ENCODE data around the gene MED7. TPM values are rescaled to one million over a fixed set of nuclear protein-coding genes. Genes with fewer than 3 reads are reported as not detected.
"Not testable (repeated sequence)": the region's sequence is repeated elsewhere in the genome, so short reads cannot be mapped to it uniquely, and the experiment has no call there.

MED7 gene
- total and polyA plus RNA-seq, 2 of the 13 experiments (the other 11 are each of a cell fraction or from before 2014, with no cell fraction given), result 9.2 to 9.4 TPM

GRCh38 chr5:157186309-157187045 lies 43.8 kb upstream of the MED7 start:
- CTCF ChIA-PET (ENCODE audit: low intra/inter-chr PET ratio, low total read pairs), result no interaction called here
- BruUV-seq (replicated peaks), result no TSS peak
- TF ChIP-seq TBL1XR1 (IDR thresholded peaks at IDR 0.05; ENCODE audit: borderline replicate concordance, low read length, partially characterized antibody) (no peak), LRRFIP1 (CRISPR knock-in tag; conservative IDR thresholded peaks at IDR 0.05) (no peak), ZNF350 (CRISPR knock-in tag; IDR thresholded peaks at IDR 0.05; ENCODE audit: borderline replicate concordance, low read depth) (no peak), HDAC1 (CRISPR knock-in tag; IDR thresholded peaks at IDR 0.05) (no peak)

GRCh38 chr5:157185122-157185521 lies 42.5 kb upstream of the MED7 start:
- H2AFZ ChIP-seq (ENCODE audit: low read length); intact Hi-C loops (cut with micrococcal nuclease; ENCODE audit: unreplicated experiment); H3K36me3 ChIP-seq (replicated peaks in 1 of 2; ENCODE audit: control insufficient read depth in 1 of 2, insufficient read depth in 2 of 2, low read length in 2 of 2); H3K9ac ChIP-seq (ENCODE audit: insufficient read depth, low read depth, low read length); DNase-seq (ENCODE audit: low spot score); H4K20me1 ChIP-seq (ENCODE audit: insufficient read depth, low read length); BruUV-seq (replicated peaks); CTCF ChIA-PET (ENCODE audit: low intra/inter-chr PET ratio, low total read pairs); H3K79me2 ChIP-seq (ENCODE audit: insufficient read depth, low read length); POLR2A ChIA-PET; H3K27me3 ChIP-seq (ENCODE audit: control insufficient read depth in 1 of 2, insufficient read depth in 2 of 2, low read length in 2 of 2); in situ Hi-C loops (cut with HindIII; ENCODE audit: extremely low pct_ligation_motif_present, low pct_unique_long_range_greater_than_20kb); FAIRE-seq; ATAC-seq; H3K27ac ChIP-seq (ENCODE audit: extremely low read length, insufficient read depth, low read length); H3K4me2 ChIP-seq (ENCODE audit: low read depth, low read length); H3K4me1 ChIP-seq (ENCODE audit: insufficient read depth, low read length); H3K4me3 ChIP-seq (replicated peaks in 1 of 3; ENCODE audit: insufficient read depth in 1 of 3, low read depth in 2 of 3, low read length in 3 of 3); H3K9me3 ChIP-seq (ENCODE audit: low read length): not testable (repeated sequence)
- 47% methylated on average over 6 of the region's 6 CpGs for WGBS (ENCODE audit: low lambda C conversion rate)

More at GRCh38 chr5:157186309-157187045, 43.8 kb upstream of the MED7 start:
- in situ Hi-C loops (cut with HindIII; ENCODE audit: extremely low pct_ligation_motif_present, low pct_unique_long_range_greater_than_20kb), result no loop called here
- H4K20me1 ChIP-seq (ENCODE audit: insufficient read depth, low read length), result no peaks in the 10 kb centered on the region
- no peak overlapping the region for H3K27ac ChIP-seq (ENCODE audit: extremely low read length, insufficient read depth, low read length)
- POLR2A ChIA-PET, result no interaction called here
- H3K79me2 ChIP-seq (ENCODE audit: insufficient read depth, low read length), result no peaks in the 10 kb centered on the region
- no peak for DNase-seq (ENCODE audit: low spot score)
- H3K9ac ChIP-seq (ENCODE audit: insufficient read depth, low read depth, low read length), result no peak overlapping the region
- intact Hi-C loops (cut with micrococcal nuclease; ENCODE audit: unreplicated experiment), result no loop called here
- no peak for FAIRE-seq
- ATAC-seq, result no peak
- H3K27me3 ChIP-seq (ENCODE audit: control insufficient read depth in 1 of 2, insufficient read depth in 2 of 2, low read length in 2 of 2), result peaks cover 2 to 9% of the 10 kb centered on the region in 2 experiments; a peak in 2 of 5 replicates
- H3K4me1 ChIP-seq (ENCODE audit: insufficient read depth, low read length), result no peaks in the 10 kb centered on the region
- no peaks in the 10 kb centered on the region for H3K36me3 ChIP-seq (replicated peaks in 1 of 2; ENCODE audit: control insufficient read depth in 1 of 2, insufficient read depth in 2 of 2, low read length in 2 of 2)
- 13% methylated on average over 12 of the region's 12 CpGs for WGBS (ENCODE audit: low lambda C conversion rate)
- no peak overlapping the region for H2AFZ ChIP-seq (ENCODE audit: low read length)
- H3K4me3 ChIP-seq (replicated peaks in 1 of 3; ENCODE audit: insufficient read depth in 1 of 3, low read depth in 2 of 3, low read length in 3 of 3), result no peak overlapping the region
- H3K9me3 ChIP-seq (ENCODE audit: low read length), result no peaks in the 10 kb centered on the region
- no peak overlapping the region for H3K4me2 ChIP-seq (ENCODE audit: low read depth, low read length)
